HEK293 (cell line): ENCODE measurements around the gene TNC.

Source experiments
- CTCF ChIA-PET: fragments of 350-600 bp; formaldehyde crosslinking; extraction: SDS; loops from one replicate; lab custom pipeline; 2021; ENCODE audit warnings: antibody characterized with exemption; lab: Yijun Ruan, JAX
- POLR2A ChIA-PET: fragments of 300-600 bp; formaldehyde crosslinking; extraction: SDS; loops from one replicate; lab custom pipeline; 2020; ENCODE audit warnings: antibody characterized with exemption, inconsistent platforms; lab: Yijun Ruan, JAX
- H3K27ac ChIP-seq: fragments of 200-500 bp; sonication (Bioruptor generic); 2 replicates; pipeline ENCODE4 v1.5.1; 2014; ENCODE audit warnings: low read depth, low read length, control low read depth, inconsistent platforms; ENCODE audit errors: extremely low read depth
- H3K36me3 ChIP-seq, 2 experiments: fragments of 200-500 bp in 1 of 2; sonication (Bioruptor generic) in 1 of 2; 1 replicate in 1 of 2; 2 replicates in 1 of 2; pipeline ENCODE4 v1.5.1; 2014 to 2017; ENCODE audit warnings: inconsistent platforms in 2 of 2, low read length in 2 of 2; ENCODE audit not compliant: control insufficient read depth in 2 of 2, insufficient read depth in 1 of 2
- H3K4me1 ChIP-seq: fragments of 200-500 bp; sonication (Bioruptor generic); 2 replicates; pipeline ENCODE4 v1.5.1; 2014; ENCODE audit warnings: mild to moderate bottlenecking, low read length, inconsistent platforms; ENCODE audit not compliant: control insufficient read depth, insufficient read depth
- H3K4me3 ChIP-seq: 2 replicates; pipeline ENCODE4 v1.5.1; 2011; ENCODE audit warnings: low read depth, mild to moderate bottlenecking, control low read depth, low read length, moderate library complexity
- H3K9me3 ChIP-seq: fragments of 200-500 bp; sonication (Bioruptor generic); 2 replicates; pipeline ENCODE4 v1.5.1; 2014; ENCODE audit warnings: low read depth, low read length, inconsistent platforms; ENCODE audit not compliant: control insufficient read depth, insufficient read depth
- BCL11B ChIP-seq: fragments of 450-650 bp; formaldehyde crosslinking; IDR thresholded peaks from 2 replicates; pipeline ENCODE4 v1.5.1; 2016; ENCODE audit warnings: low read depth, missing biosample characterization, missing genetic modification characterization
- BCL6B ChIP-seq: fragments of 450-650 bp; formaldehyde crosslinking; IDR thresholded peaks from 2 replicates; pipeline ENCODE4 v1.5.1; 2017; ENCODE audit warnings: missing biosample characterization, missing genetic modification characterization
- HIC1 ChIP-seq: fragments of 450-650 bp; formaldehyde crosslinking; IDR thresholded peaks from 2 replicates; pipeline ENCODE4 v1.5.1; 2016; ENCODE audit warnings: missing biosample characterization, missing genetic modification characterization
- MYNN ChIP-seq: fragments of 450-650 bp; formaldehyde crosslinking; IDR thresholded peaks from 2 replicates; pipeline ENCODE4 v1.5.1; 2016; ENCODE audit warnings: missing biosample characterization, missing genetic modification characterization, borderline replicate concordance
- SETDB1 ChIP-seq: IDR thresholded peaks from one replicate; pipeline ENCODE4 v1.6.1; 2017; ENCODE audit warnings: mild to moderate bottlenecking, low read length, moderate library complexity, mixed read lengths; ENCODE audit not compliant: insufficient read length
- TSHZ1 ChIP-seq: fragments of 450-650 bp; formaldehyde crosslinking; IDR thresholded peaks from 2 replicates; pipeline ENCODE4 v1.5.1; 2016; ENCODE audit warnings: missing biosample characterization, missing genetic modification characterization, borderline replicate concordance
- ZBTB10 ChIP-seq: fragments of 450-650 bp; formaldehyde crosslinking; IDR thresholded peaks from 2 replicates; pipeline ENCODE4 v1.5.1; 2016; ENCODE audit warnings: missing biosample characterization, missing genetic modification characterization
- ZBTB44 ChIP-seq: fragments of 450-650 bp; IDR thresholded peaks from 2 replicates; pipeline ENCODE4 v1.5.1; 2018; ENCODE audit warnings: missing biosample characterization, mild to moderate bottlenecking, missing genetic modification characterization
- ZIC2 ChIP-seq: fragments of 450-650 bp; formaldehyde crosslinking; IDR thresholded peaks from 2 replicates; pipeline ENCODE4 v1.5.1; 2016; ENCODE audit warnings: missing biosample characterization, missing genetic modification characterization
- ZNF132 ChIP-seq: fragments of 450-650 bp; formaldehyde crosslinking; IDR thresholded peaks from 2 replicates; pipeline ENCODE4 v1.5.1; 2017; ENCODE audit warnings: missing biosample characterization, missing genetic modification characterization, borderline replicate concordance
- ZNF138 ChIP-seq: fragments of 450-650 bp; formaldehyde crosslinking; IDR thresholded peaks from 2 replicates; pipeline ENCODE4 v1.5.1; 2016; ENCODE audit warnings: missing biosample characterization, missing genetic modification characterization, borderline replicate concordance
- ZNF148 ChIP-seq: fragments of 450-650 bp; formaldehyde crosslinking; IDR thresholded peaks from 2 replicates; pipeline ENCODE4 v1.5.0; 2017; ENCODE audit warnings: missing biosample characterization, missing genetic modification characterization, borderline replicate concordance
- ZNF24 ChIP-seq: fragments of 450-650 bp; formaldehyde crosslinking; IDR thresholded peaks from 2 replicates; pipeline ENCODE4 v1.5.1; 2016; ENCODE audit warnings: missing biosample characterization, missing genetic modification characterization
- ZNF274 ChIP-seq, 2 experiments: fragments of 200-500 bp in 1 of 2; fragments of 450-650 bp in 1 of 2; sonication (Bioruptor generic) in 1 of 2; formaldehyde crosslinking in 1 of 2; IDR thresholded peaks; 2 replicates each; pipeline versions ENCODE4 v1.5.1 to v1.6.1; 2014 to 2016; ENCODE audit warnings: borderline replicate concordance in 1 of 2, inconsistent platforms in 1 of 2, low read length in 1 of 2, missing biosample characterization in 1 of 2, missing genetic modification characterization in 1 of 2
- ZNF354C ChIP-seq: fragments of 450-650 bp; formaldehyde crosslinking; IDR thresholded peaks from 2 replicates; pipeline ENCODE4 v1.5.1; 2016; ENCODE audit warnings: missing biosample characterization, missing genetic modification characterization, low read depth, borderline replicate concordance
- ZNF391 ChIP-seq: fragments of 450-650 bp; formaldehyde crosslinking; IDR thresholded peaks from 2 replicates; pipeline ENCODE4 v1.5.1; 2016; ENCODE audit warnings: low read depth, missing biosample characterization, missing genetic modification characterization, borderline replicate concordance
- ZNF501 ChIP-seq: fragments of 450-650 bp; formaldehyde crosslinking; IDR thresholded peaks from 2 replicates; pipeline ENCODE4 v1.5.1; 2016; ENCODE audit warnings: missing biosample characterization, missing genetic modification characterization
- ZNF530 ChIP-seq: fragments of 450-650 bp; formaldehyde crosslinking; IDR thresholded peaks from 2 replicates; pipeline ENCODE4 v1.5.1; 2016; ENCODE audit warnings: low read depth, missing biosample characterization, missing genetic modification characterization

TNC gene

GRCh38 chr9:115103746-115104477 is 14.0 kb downstream of the TNC start:
- Histone ChIP-seq H3K36me3 (no peaks in the 10 kb centered on the region), H3K9me3 (no peaks in the 10 kb centered on the region), H3K27ac (no peak overlapping the region), H3K4me1 (0 out of 2 replicates have a peak, but pooled peaks cover 6% of the 10 kb centered on the region), H3K4me3 (no peak overlapping the region)
- no peak for TF ChIP-seq ZNF148 (tag by site-specific recombination)
- no peak for TF ChIP-seq ZNF530 (tag by site-specific recombination)
- TF ChIP-seq ZNF354C (tag by site-specific recombination): no peak
- no peak for TF ChIP-seq ZNF24 (tag by site-specific recombination)
- TF ChIP-seq ZNF274 (IDR thresholded peaks at IDR 0.05; ENCODE audit: low read length): no peak
- no peak for TF ChIP-seq ZNF274 (tag by site-specific recombination; IDR thresholded peaks at IDR 0.05; ENCODE audit: borderline replicate concordance)
- no peak for TF ChIP-seq BCL11B (tag by site-specific recombination)
- TF ChIP-seq ZIC2 (tag by site-specific recombination): no peak
- TF ChIP-seq BCL6B (tag by site-specific recombination): no peak
- TF ChIP-seq ZNF132: no peak
- TF ChIP-seq HIC1 (tag by site-specific recombination): no peak
- no peak for TF ChIP-seq ZBTB10
- TF ChIP-seq ZNF501 (tag by site-specific recombination): no peak
- POLR2A ChIA-PET: no interaction called here
- CTCF ChIA-PET: interaction anchor here (1.0 kb wide), 1 partner anchor 190 kb away, joined by 3 read pairs; no protein-coding TSS in a partner anchor

GRCh38 chr9:115099901-115100300 is 18.1 kb downstream of the TNC start:
- H3K4me1 ChIP-seq: 0 out of 2 replicates have a peak, but pooled peaks cover under 1% of the 10 kb centered on the region
- no peaks in the 10 kb centered on the region for H3K36me3 ChIP-seq
- ChIA-PET POLR2A (interaction anchor here (3.2 kb wide), 1 partner anchor 18 kb away, joined by 21 read pairs; the partner anchor contains the start of gene TNC), CTCF (interaction anchor here (0.7 to 2.1 kb wide), 3 partner anchors 86 to 425 kb away, joined by 3 to 6 read pairs (median 3); no protein-coding TSS in a partner anchor)
- no peak overlapping the region for H3K4me3 ChIP-seq
- no peak overlapping the region for H3K27ac ChIP-seq
- H3K9me3 ChIP-seq: no peaks in the 10 kb centered on the region
- no peak for TF ChIP-seq MYNN
- no peak for TF ChIP-seq ZBTB44 (tag by site-specific recombination)
- TF ChIP-seq ZNF138 (tag by site-specific recombination): no peak
- TF ChIP-seq TSHZ1 (tag by site-specific recombination): no peak
- no peak for TF ChIP-seq ZNF530 (tag by site-specific recombination)
- no peak for TF ChIP-seq ZNF391
- TF ChIP-seq SETDB1: no peak
